PC-9 (cell line): ENCODE measurements around the gene RANBP3L. TPM values are rescaled to one million over a fixed set of nuclear protein-coding genes. Genes with fewer than 3 reads are reported as not detected.
A peak's percentile ranks its signal among the peaks of the same experiment; 100 is the strongest.

Source experiments
- BruUV-seq: library from RNA; stranded (reverse); fragments of 400-500 nt; replicated peaks from 2 replicates; lab custom pipeline; 2021; lab: Mats Ljungman, UMichigan
- CTCF ChIA-PET: fragments of 300-600 bp; sonication (Branson Sonifier 250); formaldehyde crosslinking; loops from one replicate; lab custom pipeline; 2022; ENCODE audit warnings: antibody characterized with exemption; lab: Charles Lee
- POLR2A ChIA-PET: fragments of 300-600 bp; sonication (Branson Sonifier 250); formaldehyde crosslinking; loops from one replicate; lab custom pipeline; 2022; ENCODE audit warnings: antibody characterized with exemption; ENCODE audit not compliant: unreplicated experiment; lab: Charles Lee
- DNase-seq, 2 experiments: peaks; one replicate each; pipeline versions ENCODE4 v3.0.0 to v3.0.0-alpha.2; 2015 to 2022; ENCODE audit warnings: mixed read lengths in 1 of 2
- H2AFZ ChIP-seq: fragments of 200-600 bp; sonication (generic); 2 replicates; pipeline ENCODE4 v1.8.1; 2017; ENCODE audit warnings: antibody characterized with exemption
- H3F3A ChIP-seq: fragments of 200-600 bp; sonication (generic); 2 replicates; pipeline ENCODE4 v1.8.1; 2017; ENCODE audit warnings: antibody characterized with exemption, mild to moderate bottlenecking, low read depth; ENCODE audit not compliant: insufficient read depth
- H3K27ac ChIP-seq: fragments of 200-600 bp; sonication (generic); 2 replicates; pipeline ENCODE4 v1.6.1; 2016; ENCODE audit warnings: mixed run types
- H3K27me3 ChIP-seq: fragments of 200-600 bp; sonication (generic); 2 replicates; pipeline ENCODE4 v1.6.1; 2016; ENCODE audit warnings: low read depth, mixed run types; ENCODE audit not compliant: insufficient read depth
- H3K36me3 ChIP-seq: fragments of 200-600 bp; sonication (generic); 2 replicates; pipeline ENCODE4 v1.6.1; 2016; ENCODE audit warnings: low read depth, mixed run types
- H3K4me1 ChIP-seq: fragments of 200-600 bp; sonication (generic); replicated peaks from 2 replicates; pipeline ENCODE4 v1.6.1; 2016; ENCODE audit warnings: mixed run types; ENCODE audit not compliant: insufficient read depth
- H3K4me2 ChIP-seq: fragments of 200-600 bp; sonication (generic); 2 replicates; pipeline ENCODE4 v1.6.1; 2017; ENCODE audit warnings: mixed run types
- H3K4me3 ChIP-seq: fragments of 200-600 bp; sonication (generic); 2 replicates; pipeline ENCODE4 v1.6.1; 2016; ENCODE audit warnings: mixed run types
- H3K79me2 ChIP-seq: fragments of 200-600 bp; sonication (generic); 2 replicates; pipeline ENCODE4 v1.6.1; 2017; ENCODE audit warnings: low read depth, mixed run types
- H3K9me2 ChIP-seq: fragments of 200-600 bp; sonication (generic); 2 replicates; pipeline ENCODE4 v1.8.1; 2017; ENCODE audit warnings: mild to moderate bottlenecking; ENCODE audit not compliant: insufficient read depth
- H3K9me3 ChIP-seq: fragments of 200-600 bp; sonication (generic); 2 replicates; pipeline ENCODE4 v1.8.1; 2016; ENCODE audit warnings: low read depth; ENCODE audit not compliant: insufficient read depth
- H4K20me1 ChIP-seq: fragments of 200-600 bp; sonication (generic); 2 replicates; pipeline ENCODE4 v1.8.1; 2017; ENCODE audit not compliant: insufficient read depth
- CTCF ChIP-seq: fragments of 200-600 bp; sonication (generic); conservative IDR thresholded peaks from 2 replicates; pipeline ENCODE4 v1.6.1; 2017; ENCODE audit warnings: mixed run types, antibody characterized with exemption, mild to moderate bottlenecking, moderate library complexity
- EZH2 ChIP-seq: fragments of 200-600 bp; sonication (generic); IDR thresholded peaks from 2 replicates; pipeline ENCODE4 v1.8.0; 2017; ENCODE audit warnings: antibody characterized with exemption, low read depth
- intact Hi-C: fragments of 100-400 bp; cut with micrococcal nuclease; formaldehyde crosslinking; loops from one replicate; pipeline ENCODE4 v1.10.0; 2022; ENCODE audit not compliant: unreplicated experiment
- total RNA-seq: library from RNA; stranded (reverse); gene quantifications from 2 replicates; pipeline ENCODE4 v1.2.3, GENCODE V29; 2021

The RANBP3L gene
- total RNA-seq, 1 experiment from 2014 or later: not detected

DNA sequence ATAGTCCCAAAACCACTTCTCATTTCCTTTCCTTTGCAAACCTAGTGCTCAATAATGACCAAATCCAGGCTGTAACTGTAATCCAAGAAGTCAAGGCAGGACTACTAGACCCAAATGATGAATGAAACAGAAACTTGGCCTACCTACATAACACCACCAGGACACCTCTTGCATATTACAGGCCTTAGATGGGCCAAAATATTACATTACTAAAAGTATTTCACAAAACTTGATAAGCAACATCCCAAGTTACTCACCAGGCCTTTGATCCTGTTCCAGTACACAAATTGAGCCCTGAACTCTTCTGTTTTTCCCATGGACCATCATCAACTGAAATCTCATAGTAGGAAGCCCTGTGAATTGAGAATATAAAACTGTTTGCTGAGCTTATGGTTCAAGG, 94.8 kb downstream of the RANBP3L start:
- intact Hi-C loops: no loop called here
- POLR2A ChIA-PET: no interaction called here
- Histone ChIP-seq H3K9me3 (no peaks in the 10 kb centered on the region; the same call in 1 of the 2 replicates), H3K27ac (no peak overlapping the region), H3K27me3 (no peaks in the 10 kb centered on the region), H3K36me3 (no peaks in the 10 kb centered on the region; the same call in 1 of the 2 replicates), H2AFZ (no peak overlapping the region), H3K4me1 (0 out of 2 replicates have a peak, but pooled peaks cover 4% of the 10 kb centered on the region), H3K4me2 (no peak overlapping the region), H4K20me1 (no peaks in the 10 kb centered on the region), H3K4me3 (no peak overlapping the region), H3F3A (no peaks in the 10 kb centered on the region; the same call in 1 of the 2 replicates), H3K79me2 (no peaks in the 10 kb centered on the region), H3K9me2 (no peaks in the 10 kb centered on the region)
- TF ChIP-seq EZH2 (no peak), CTCF (no peak)
- BruUV-seq: no TSS peak
- CTCF ChIA-PET: no interaction called here
- DNase-seq: peak in 1 of 2 experiments; percentile 48

DNA sequence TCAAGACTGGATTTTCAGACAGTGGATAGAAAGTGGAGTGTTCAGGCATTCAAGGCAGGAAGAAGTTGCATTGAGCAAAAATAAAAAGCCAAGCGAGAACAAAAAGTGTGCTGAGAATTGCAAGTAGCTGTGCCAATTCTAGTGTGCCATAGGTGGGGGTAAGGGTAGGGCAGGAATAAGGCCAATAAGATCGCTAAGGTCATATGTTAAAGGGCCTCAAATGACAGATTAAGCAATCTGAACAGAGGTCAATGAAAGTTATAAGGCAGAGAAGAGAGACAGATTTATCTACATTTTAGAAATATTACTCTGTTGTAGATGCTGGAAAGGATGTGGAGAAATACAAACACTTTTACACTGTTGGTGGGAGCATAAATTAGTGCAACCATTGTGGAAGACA, 96.4 kb downstream of the RANBP3L start:
- CTCF ChIA-PET: interaction anchor here (0.6 kb wide), 1 partner anchor 60 kb away, joined by 4 read pairs; no protein-coding TSS in a partner anchor

GRCh38 chr5:36202521-36202961, 99.2 kb downstream of the RANBP3L start:
- H3K9me3 ChIP-seq: no peaks in the 10 kb centered on the region; the same call in 1 of the 2 replicates
- H4K20me1 ChIP-seq: no peaks in the 10 kb centered on the region
- no peaks in the 10 kb centered on the region for H3K27me3 ChIP-seq
- DNase-seq: no peak
- intact Hi-C loops: no loop called here
- CTCF ChIA-PET: no interaction called here
- BruUV-seq: no TSS peak
- peaks cover 20% of the 10 kb centered on the region for H3K36me3 ChIP-seq
- H3K4me1 ChIP-seq: no peaks in the 10 kb centered on the region
- no peak overlapping the region for H3K4me2 ChIP-seq
- H3K27ac ChIP-seq: no peak overlapping the region
- POLR2A ChIA-PET: no interaction called here
- H3F3A ChIP-seq: peaks cover 7% of the 10 kb centered on the region; the same call in 1 of the 2 replicates
- H3K9me2 ChIP-seq: no peaks in the 10 kb centered on the region
- no peaks in the 10 kb centered on the region for H3K79me2 ChIP-seq
- H3K4me3 ChIP-seq: no peak overlapping the region
- no peak overlapping the region for H2AFZ ChIP-seq
- no peak for TF ChIP-seq CTCF
- no peak for TF ChIP-seq EZH2

More for the DNA sequence above, 96.4 kb downstream of the RANBP3L start:
- Histone ChIP-seq H3K4me3 (no peak overlapping the region), H3K79me2 (no peaks in the 10 kb centered on the region), H3F3A (peaks cover 7% of the 10 kb centered on the region; the same call in 1 of the 2 replicates), H3K27ac (no peak overlapping the region), H3K4me2 (no peak overlapping the region), H3K4me1 (0 out of 2 replicates have a peak, but pooled peaks cover 4% of the 10 kb centered on the region), H4K20me1 (no peaks in the 10 kb centered on the region), H2AFZ (no peak overlapping the region), H3K36me3 (peaks cover 6% of the 10 kb centered on the region), H3K27me3 (no peaks in the 10 kb centered on the region), H3K9me3 (no peaks in the 10 kb centered on the region; the same call in 1 of the 2 replicates), H3K9me2 (no peaks in the 10 kb centered on the region)
- POLR2A ChIA-PET: no interaction called here
- intact Hi-C loops: no loop called here
- BruUV-seq: no TSS peak
- no peak for DNase-seq
- TF ChIP-seq CTCF (no peak), EZH2 (no peak)
